Upper lobe of left lung (tissue), 6 donors: ENCODE results near the gene COBL. TPM values are rescaled to one million over a fixed set of nuclear protein-coding genes. Genes with fewer than 3 reads are reported as not detected.
A peak's percentile ranks its signal among the peaks of the same experiment; 100 is the strongest.

Experiments
- ATAC-seq, 2 donors: fragments of 200-7000 bp; cut with Tn5 transposase; one replicate each; pipeline ENCODE4 v1.9.1; 2022; ENCODE audit warnings: mild to moderate bottlenecking in 2 of 2, moderate library complexity in 2 of 2; ENCODE audit not compliant: low FRiP score in 2 of 2
- DNase-seq, 2 donors: peaks; one replicate each; pipeline ENCODE4 v3.0.0-alpha.2; 2019 to 2020
- H3K27ac ChIP-seq, 4 donors: fragments of 200-600 bp; sonication (generic); one replicate each; pipeline ENCODE4 v1.5.1; 2016 to 2019
- H3K27me3 ChIP-seq, 4 donors: fragments of 200-600 bp; sonication (generic); one replicate each; pipeline ENCODE4 v1.5.1; 2017 to 2019
- H3K36me3 ChIP-seq, 4 donors: fragments of 200-600 bp; sonication (generic); one replicate each; pipeline ENCODE4 v1.5.1; 2016 to 2019
- H3K4me1 ChIP-seq, 4 donors: fragments of 200-600 bp; sonication (generic); one replicate each; pipeline ENCODE4 v1.5.1; 2018 to 2019
- H3K4me3 ChIP-seq, 4 donors: fragments of 200-600 bp; sonication (generic); one replicate each; pipeline ENCODE4 v1.5.1; 2017 to 2019; ENCODE audit warnings: mild to moderate bottlenecking in 2 of 4, moderate library complexity in 1 of 4
- H3K9me3 ChIP-seq, 4 donors: fragments of 200-600 bp; sonication (generic); one replicate each; pipeline ENCODE4 v1.5.1; 2018 to 2019
- CTCF ChIP-seq, 6 experiments: fragments of 450-650 bp in 4 of 6; fragments of 200-600 bp in 2 of 6; sonication (generic) in 2 of 6; IDR thresholded peaks; one replicate each; pipeline ENCODE4 v1.5.1; 2016 to 2019; ENCODE audit warnings: antibody characterized with exemption in 6 of 6
- EP300 ChIP-seq, 4 donors: sonication (generic); formaldehyde crosslinking; IDR thresholded peaks; one replicate each; pipeline ENCODE4 v1.5.1; 2017; ENCODE audit warnings: antibody characterized with exemption in 4 of 4, control low read depth in 2 of 4
- POLR2A ChIP-seq, 4 donors: fragments of 450-650 bp; IDR thresholded peaks; one replicate each; pipeline ENCODE4 v1.5.1; 2016 to 2017; ENCODE audit warnings: antibody characterized with exemption in 4 of 4, mild to moderate bottlenecking in 2 of 4
- POLR2AphosphoS5 ChIP-seq, 2 donors: sonication (generic); formaldehyde crosslinking; IDR thresholded peaks; one replicate each; pipeline ENCODE4 v1.5.1; 2017; ENCODE audit warnings: antibody characterized with exemption in 2 of 2
- WGBS, 2 donors: methylation state at CpG; one replicate each; pipeline ENCODE4 v1.1.5; 2017 to 2018; 5-methylcytosine and 5-hydroxymethylcytosine counted together
- total RNA-seq, 6 donors: library from RNA; depleted of rRNA in 4 of 6; stranded (reverse); fragments of >200 nt in 4 of 6; gene quantifications; one replicate each; pipeline versions ENCODE4 v1.1.0 to v1.2.1, GENCODE V29; 2016 to 2021
- donor health status: DM: no; HTN: no; CAD: no; lungs with moderate emphysema.
- donor health status: DM: no; HTN: yes; CAD: no; lungs with severe emphysema.

COBL gene
- total RNA-seq, 6 donors from 2014 or later = 27.0 to 54.7 (median 36.8) TPM

DNA sequence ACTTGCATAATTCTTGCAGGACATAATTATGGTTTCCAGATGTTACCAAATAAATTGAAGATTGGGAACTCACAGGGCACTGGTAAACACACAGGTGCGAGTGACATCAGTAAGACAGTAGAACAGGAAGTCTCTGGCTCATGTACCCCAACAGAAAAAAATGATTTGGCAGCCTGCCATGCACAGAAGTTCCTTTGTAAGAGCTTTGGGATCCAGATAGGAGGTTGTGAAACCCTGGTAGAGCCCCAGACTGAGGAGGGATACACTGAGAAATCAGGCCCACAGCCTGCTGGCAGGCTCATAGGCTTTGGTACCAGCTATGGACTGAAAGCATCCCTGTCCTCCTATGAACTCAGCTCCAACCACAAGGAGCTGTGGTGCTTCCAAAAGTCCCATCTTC is 118.0 kb downstream of the COBL start:
- H3K9me3 ChIP-seq = no peaks in the 10 kb centered on the region
- no peaks in the 10 kb centered on the region for H3K4me1 ChIP-seq
- no peak for DNase-seq
- no peak for TF ChIP-seq POLR2AphosphoS5 (IDR thresholded peaks at IDR 0.05)
- TF ChIP-seq POLR2A (IDR thresholded peaks at IDR 0.05) = no peak
- TF ChIP-seq EP300 (IDR thresholded peaks at IDR 0.05) = peak in 1 of 4 donors; percentile 34
- no peak for TF ChIP-seq CTCF (IDR thresholded peaks at IDR 0.05)
- no peaks in the 10 kb centered on the region for H3K36me3 ChIP-seq
- no peak overlapping the region for H3K4me3 ChIP-seq
- no peak for ATAC-seq
- 42 to 46% methylated on average over 1 of the region's 1 CpG for WGBS, 2 donors
- H3K27me3 ChIP-seq = no peaks in the 10 kb centered on the region
- no peak overlapping the region for H3K27ac ChIP-seq

DNA sequence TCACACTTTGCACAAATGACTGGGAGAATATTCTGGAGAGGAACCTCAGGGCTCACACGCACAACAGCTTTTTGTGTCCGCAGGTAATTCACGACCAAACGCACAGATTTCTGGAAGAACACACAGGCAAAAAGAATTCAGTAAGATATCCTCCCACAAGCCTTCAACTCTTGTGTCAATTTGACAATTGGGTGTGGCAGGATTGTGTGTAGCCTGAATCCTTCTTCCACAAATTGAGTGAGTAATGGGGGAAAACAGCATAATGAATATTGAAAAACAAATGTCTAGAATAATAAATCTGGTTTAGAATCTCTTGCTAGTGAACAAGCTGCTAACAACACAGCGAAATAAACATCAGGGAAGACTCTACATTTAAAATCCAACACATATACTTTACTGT is 125.6 kb downstream of the COBL start:
- 93 to 97% methylated on average over 5 of the region's 5 CpGs for WGBS, 2 donors
- no peak for TF ChIP-seq POLR2A (IDR thresholded peaks at IDR 0.05)
- TF ChIP-seq EP300 (IDR thresholded peaks at IDR 0.05) = no peak
- TF ChIP-seq CTCF (IDR thresholded peaks at IDR 0.05) = no peak
- no peak for TF ChIP-seq POLR2AphosphoS5 (IDR thresholded peaks at IDR 0.05)
- Histone ChIP-seq H3K27me3 (no peaks in the 10 kb centered on the region), H3K36me3 (no peaks in the 10 kb centered on the region), H3K4me1 (peaks cover 0 to 3% (median 0%) of the 10 kb centered on the region in 4 donors), H3K9me3 (no peaks in the 10 kb centered on the region), H3K27ac (no peak overlapping the region), H3K4me3 (no peak overlapping the region)
- no peak for ATAC-seq
- DNase-seq = no peak

- ATAC-seq (no peak), DNase-seq (no peak)
- TF ChIP-seq POLR2AphosphoS5 (IDR thresholded peaks at IDR 0.05) = no peak
- TF ChIP-seq CTCF (IDR thresholded peaks at IDR 0.05) = no peak
- no peak for TF ChIP-seq EP300 (IDR thresholded peaks at IDR 0.05)
- no peak for TF ChIP-seq POLR2A (IDR thresholded peaks at IDR 0.05)
- Histone ChIP-seq H3K9me3 (no peaks in the 10 kb centered on the region), H3K4me1 (peaks cover 0 to 3% (median 0%) of the 10 kb centered on the region in 4 donors), H3K27ac (no peak overlapping the region), H3K36me3 (no peaks in the 10 kb centered on the region), H3K27me3 (no peaks in the 10 kb centered on the region), H3K4me3 (no peak overlapping the region)
- 49 to 95% methylated on average over 2 of the region's 2 CpGs for WGBS, 2 donors
Observed at GRCh38 chr7:51189777-51190176, 126.8 kb downstream of the COBL start.

DNA sequence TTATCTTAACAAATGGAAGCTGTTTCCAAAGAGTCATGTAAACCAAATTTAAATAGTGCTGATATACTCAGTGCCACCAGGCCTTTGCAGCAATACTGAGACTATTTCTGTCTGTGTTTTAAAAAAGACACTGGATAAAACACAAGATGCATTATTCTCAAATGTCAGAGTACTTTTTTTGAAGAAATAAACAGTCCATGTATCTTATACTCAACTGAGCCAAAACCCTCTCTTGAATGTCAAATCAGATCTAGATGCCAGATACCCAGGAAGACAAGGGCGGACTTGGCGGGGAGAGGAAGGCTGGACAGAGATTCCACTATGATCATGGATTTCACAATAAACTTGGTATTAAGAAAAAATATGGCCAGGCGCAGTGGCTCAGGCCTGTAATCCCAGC is 127.6 kb downstream of the COBL start:
- Histone ChIP-seq H3K27ac (no peak overlapping the region), H3K36me3 (no peaks in the 10 kb centered on the region), H3K9me3 (no peaks in the 10 kb centered on the region), H3K4me1 (peaks cover 0 to 3% (median 0%) of the 10 kb centered on the region in 4 donors), H3K27me3 (no peaks in the 10 kb centered on the region), H3K4me3 (no peak overlapping the region)
- TF ChIP-seq POLR2AphosphoS5 (IDR thresholded peaks at IDR 0.05) (no peak), EP300 (IDR thresholded peaks at IDR 0.05) (no peak), POLR2A (IDR thresholded peaks at IDR 0.05) (no peak), CTCF (IDR thresholded peaks at IDR 0.05) (no peak)
- ATAC-seq (no peak), DNase-seq (no peak)
- 76 to 90% methylated on average over 3 of the region's 3 CpGs for WGBS, 2 donors

DNA sequence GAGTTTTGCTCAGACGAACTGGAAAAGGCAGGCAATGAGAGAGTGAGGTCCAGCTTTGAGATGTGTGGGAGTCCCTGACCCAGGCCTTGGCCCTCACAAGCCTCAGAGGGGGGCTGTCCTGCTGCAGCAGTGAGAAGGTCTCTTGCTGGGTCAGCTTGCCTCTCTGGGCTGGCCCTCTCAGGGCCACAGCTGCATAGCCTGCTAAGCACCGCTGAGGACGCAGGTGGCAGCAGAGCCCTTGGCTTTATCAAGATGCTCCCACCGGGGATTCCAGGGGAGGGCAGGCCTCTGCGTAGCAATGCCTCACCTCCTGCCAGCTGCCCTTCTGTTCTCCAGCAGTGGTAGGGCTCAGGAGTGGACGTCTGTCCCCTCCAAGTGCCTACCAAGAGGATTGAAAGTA is 128.7 kb downstream of the COBL start:
- Histone ChIP-seq H3K9me3 (no peaks in the 10 kb centered on the region), H3K27me3 (no peaks in the 10 kb centered on the region), H3K4me1 (peaks cover 0 to 5% (median 0%) of the 10 kb centered on the region in 4 donors), H3K4me3 (no peak overlapping the region), H3K27ac (peak overlapping the region in 1 of 4 donors; percentile 11), H3K36me3 (no peaks in the 10 kb centered on the region)
- TF ChIP-seq POLR2A (IDR thresholded peaks at IDR 0.05) = no peak
- TF ChIP-seq CTCF (IDR thresholded peaks at IDR 0.05) = peak in 1 of 6 experiments; percentile 24
- DNase-seq (peak in 1 of 2 donors; percentile 32), ATAC-seq (peak in 1 of 2 donors; percentile 9)
- WGBS, 2 donors = 74 to 79% methylated on average over 4 to 6 of the region's 6 CpGs
